ENCODE measurements around the gene NETO1.

Gene NETO1

GRCh38 chr18:72868585-72869225 is 918 bp upstream of the NETO1 start:
- Mint-ChIP-seq H3K4me3 (no peak overlapping the region), H3K9me3 (peaks cover 20% of the 10 kb centered on the region), H3K36me3 (ENCODE audit: insufficient read depth) (no peaks in the 10 kb centered on the region), H3K4me1 (no peaks in the 10 kb centered on the region), H3K27me3 (peaks cover 11% of the 10 kb centered on the region), H3K27ac (ENCODE audit: low read depth) (no peak overlapping the region)
- no peak for DNase-seq (ENCODE audit: low spot score in 2 of 2)
- no peak for ATAC-seq (replicated peaks; ENCODE audit: extremely low read depth, poor library complexity, severe bottlenecking)

- Mint-ChIP-seq H3K27ac (ENCODE audit: low read depth) (no peak overlapping the region), H3K27me3 (peaks cover 11% of the 10 kb centered on the region), H3K4me3 (peak overlapping the region; percentile 34), H3K36me3 (ENCODE audit: insufficient read depth) (no peaks in the 10 kb centered on the region), H3K9me3 (peaks cover 27% of the 10 kb centered on the region), H3K4me1 (no peaks in the 10 kb centered on the region)
- ATAC-seq (replicated peaks; ENCODE audit: extremely low read depth, poor library complexity, severe bottlenecking): no peak
- DNase-seq (ENCODE audit: low spot score in 2 of 2): no peak
Measured at GRCh38 chr18:72866901-72867745, 664 bp downstream of the NETO1 start.

- DNase-seq (ENCODE audit: low spot score in 2 of 2): no peak
- peaks cover 32% of the 10 kb centered on the region for H3K9me3 Mint-ChIP-seq
- ATAC-seq (replicated peaks; ENCODE audit: extremely low read depth, poor library complexity, severe bottlenecking): no peak
- peaks cover 11% of the 10 kb centered on the region for H3K27me3 Mint-ChIP-seq
- no peak overlapping the region for H3K27ac Mint-ChIP-seq (ENCODE audit: low read depth)
- H3K36me3 Mint-ChIP-seq (ENCODE audit: insufficient read depth): no peaks in the 10 kb centered on the region
- peak overlapping the region; percentile 34 for H3K4me3 Mint-ChIP-seq
- H3K4me1 Mint-ChIP-seq: no peaks in the 10 kb centered on the region
Measured at GRCh38 chr18:72866442-72866900, 1.3 kb downstream of the NETO1 start.

- no peak for ATAC-seq (replicated peaks; ENCODE audit: extremely low read depth, poor library complexity, severe bottlenecking)
Measured at GRCh38 chr18:72863754-72864153, 4.0 kb downstream of the NETO1 start.

GRCh38 chr18:72859088-72859487 is 8.7 kb downstream of the NETO1 start:
- Mint-ChIP-seq H3K27ac (ENCODE audit: low read depth) (no peak overlapping the region), H3K4me3 (no peak overlapping the region)
- no peak for ATAC-seq (replicated peaks; ENCODE audit: extremely low read depth, poor library complexity, severe bottlenecking)

More at GRCh38 chr18:72863754-72864153, 4.0 kb downstream of the NETO1 start:
- DNase-seq (ENCODE audit: low spot score in 2 of 2): no peak
- Mint-ChIP-seq H3K4me1 (no peaks in the 10 kb centered on the region), H3K27ac (ENCODE audit: low read depth) (no peak overlapping the region), H3K36me3 (ENCODE audit: insufficient read depth) (no peaks in the 10 kb centered on the region), H3K9me3 (peaks cover 19% of the 10 kb centered on the region), H3K27me3 (peaks cover 11% of the 10 kb centered on the region), H3K4me3 (no peak overlapping the region)

GRCh38 chr18:72849671-72850070 is 18.1 kb downstream of the NETO1 start:
- no peak for ATAC-seq (replicated peaks; ENCODE audit: extremely low read depth, poor library complexity, severe bottlenecking)
- H3K9me3 Mint-ChIP-seq: peaks cover 23% of the 10 kb centered on the region
- no peaks in the 10 kb centered on the region for H3K4me1 Mint-ChIP-seq
- no peak overlapping the region for H3K27ac Mint-ChIP-seq (ENCODE audit: low read depth)
- no peaks in the 10 kb centered on the region for H3K36me3 Mint-ChIP-seq (ENCODE audit: insufficient read depth)
- H3K27me3 Mint-ChIP-seq: no peaks in the 10 kb centered on the region
- DNase-seq (ENCODE audit: low spot score in 2 of 2): no peak
- no peak overlapping the region for H3K4me3 Mint-ChIP-seq

More at GRCh38 chr18:72859088-72859487, 8.7 kb downstream of the NETO1 start:
- no peaks in the 10 kb centered on the region for H3K36me3 Mint-ChIP-seq (ENCODE audit: insufficient read depth)
- peaks cover 19% of the 10 kb centered on the region for H3K9me3 Mint-ChIP-seq
- no peaks in the 10 kb centered on the region for H3K27me3 Mint-ChIP-seq
- no peak for DNase-seq (ENCODE audit: low spot score in 2 of 2)
- no peaks in the 10 kb centered on the region for H3K4me1 Mint-ChIP-seq

- DNase-seq (ENCODE audit: low spot score in 2 of 2) (no peak), ATAC-seq (replicated peaks; ENCODE audit: extremely low read depth, poor library complexity, severe bottlenecking) (no peak)
- no peak overlapping the region for H3K27ac Mint-ChIP-seq (ENCODE audit: low read depth)
- H3K36me3 Mint-ChIP-seq (ENCODE audit: insufficient read depth): no peaks in the 10 kb centered on the region
- peaks cover 30% of the 10 kb centered on the region for H3K9me3 Mint-ChIP-seq
- H3K4me3 Mint-ChIP-seq: no peak overlapping the region
- no peaks in the 10 kb centered on the region for H3K4me1 Mint-ChIP-seq
- no peaks in the 10 kb centered on the region for H3K27me3 Mint-ChIP-seq
Measured at GRCh38 chr18:72848503-72849237, 19.1 kb downstream of the NETO1 start.

- ATAC-seq (replicated peaks; ENCODE audit: extremely low read depth, poor library complexity, severe bottlenecking) (no peak), DNase-seq (ENCODE audit: low spot score in 2 of 2) (no peak)
- H3K36me3 Mint-ChIP-seq (ENCODE audit: insufficient read depth): no peaks in the 10 kb centered on the region
- H3K27ac Mint-ChIP-seq (ENCODE audit: low read depth): no peak overlapping the region
- no peaks in the 10 kb centered on the region for H3K27me3 Mint-ChIP-seq
- no peaks in the 10 kb centered on the region for H3K4me1 Mint-ChIP-seq
- H3K9me3 Mint-ChIP-seq: peaks cover 30% of the 10 kb centered on the region
- H3K4me3 Mint-ChIP-seq: no peak overlapping the region
Measured at GRCh38 chr18:72847771-72848170, 20.0 kb downstream of the NETO1 start.

- Mint-ChIP-seq H3K27me3 (no peaks in the 10 kb centered on the region), H3K4me3 (no peak overlapping the region), H3K4me1 (no peaks in the 10 kb centered on the region), H3K9me3 (peaks cover 30% of the 10 kb centered on the region), H3K27ac (ENCODE audit: low read depth) (no peak overlapping the region), H3K36me3 (ENCODE audit: insufficient read depth) (no peaks in the 10 kb centered on the region)
- DNase-seq (ENCODE audit: low spot score in 2 of 2) (no peak), ATAC-seq (replicated peaks; ENCODE audit: extremely low read depth, poor library complexity, severe bottlenecking) (no peak)
Measured at GRCh38 chr18:72846736-72847533, 20.9 kb downstream of the NETO1 start.

- Mint-ChIP-seq H3K4me1 (no peaks in the 10 kb centered on the region), H3K9me3 (peaks cover 31% of the 10 kb centered on the region), H3K36me3 (ENCODE audit: insufficient read depth) (no peaks in the 10 kb centered on the region), H3K4me3 (no peak overlapping the region), H3K27me3 (no peaks in the 10 kb centered on the region), H3K27ac (ENCODE audit: low read depth) (no peak overlapping the region)
- DNase-seq (ENCODE audit: low spot score in 2 of 2): no peak
- no peak for ATAC-seq (replicated peaks; ENCODE audit: extremely low read depth, poor library complexity, severe bottlenecking)
Measured at GRCh38 chr18:72843743-72844142, 24.0 kb downstream of the NETO1 start.

- H3K4me3 Mint-ChIP-seq: no peak overlapping the region
- ATAC-seq (replicated peaks; ENCODE audit: extremely low read depth, poor library complexity, severe bottlenecking) (no peak), DNase-seq (ENCODE audit: low spot score in 2 of 2) (no peak)
- H3K4me1 Mint-ChIP-seq: no peaks in the 10 kb centered on the region
- H3K36me3 Mint-ChIP-seq (ENCODE audit: insufficient read depth): no peaks in the 10 kb centered on the region
- H3K27ac Mint-ChIP-seq (ENCODE audit: low read depth): no peak overlapping the region
- H3K9me3 Mint-ChIP-seq: peaks cover 35% of the 10 kb centered on the region
- H3K27me3 Mint-ChIP-seq: no peaks in the 10 kb centered on the region
Measured at GRCh38 chr18:72840109-72840508, 27.7 kb downstream of the NETO1 start.

GRCh38 chr18:72834731-72835130 is 33.1 kb downstream of the NETO1 start:
- no peak overlapping the region for H3K27ac Mint-ChIP-seq (ENCODE audit: low read depth)
- H3K4me1 Mint-ChIP-seq: no peaks in the 10 kb centered on the region
- no peak for DNase-seq (ENCODE audit: low spot score in 2 of 2)
- H3K9me3 Mint-ChIP-seq: peaks cover 39% of the 10 kb centered on the region
- no peak overlapping the region for H3K4me3 Mint-ChIP-seq
- H3K36me3 Mint-ChIP-seq (ENCODE audit: insufficient read depth): peaks cover 2% of the 10 kb centered on the region
- no peaks in the 10 kb centered on the region for H3K27me3 Mint-ChIP-seq
- ATAC-seq (replicated peaks; ENCODE audit: extremely low read depth, poor library complexity, severe bottlenecking): no peak

All from central memory CD8-positive, alpha-beta T cell (primary cell).